ENCODE data around the gene BRAT1.

BRAT1 gene

GRCh38 chr7:2555121-2556052 lies at the start of gene BRAT1:
BRAT1 (minus strand) TSS chr7:2555524; CDS start chr7:2554431, 1,093 bp downstream.
- Histone ChIP-seq H3K27ac (ENCODE audit: low read length) (peak within 1 kb of the TSS; percentile 95), H3K36me3 (ENCODE audit: control insufficient read depth, low read depth, low read length) (peaks cover 9% of the 10 kb centered on the region), H3K9me3 (ENCODE audit: control insufficient read depth, low read depth, low read length) (no peaks in the 10 kb centered on the region), H3K4me3 (ENCODE audit: low read length) (peak within 1 kb of the TSS; percentile 74), H3K27me3 (ENCODE audit: control insufficient read depth, insufficient read depth, low read length) (no peaks in the 10 kb centered on the region), H3K4me1 (ENCODE audit: control insufficient read depth, low read depth, low read length) (peaks cover 4% of the 10 kb centered on the region), H3K9ac (ENCODE audit: low read length) (peak within 1 kb of the TSS; percentile 95)

- Histone ChIP-seq H3K4me3 (ENCODE audit: low read length) (no peak overlapping the region), H3K4me1 (ENCODE audit: control insufficient read depth, low read depth, low read length) (no peaks in the 10 kb centered on the region), H3K9me3 (ENCODE audit: control insufficient read depth, low read depth, low read length) (no peaks in the 10 kb centered on the region), H3K27ac (ENCODE audit: low read length) (no peak overlapping the region), H3K27me3 (ENCODE audit: control insufficient read depth, insufficient read depth, low read length) (no peaks in the 10 kb centered on the region), H3K9ac (ENCODE audit: low read length) (no peak overlapping the region), H3K36me3 (ENCODE audit: control insufficient read depth, low read depth, low read length) (no peaks in the 10 kb centered on the region)
Observed at GRCh38 chr7:2604608-2605174, 49.4 kb upstream of the BRAT1 start.

GRCh38 chr7:2603044-2603965 lies 48.0 kb upstream of the BRAT1 start:
- Histone ChIP-seq H3K27ac (ENCODE audit: low read length) (no peak overlapping the region), H3K36me3 (ENCODE audit: control insufficient read depth, low read depth, low read length) (no peaks in the 10 kb centered on the region), H3K9me3 (ENCODE audit: control insufficient read depth, low read depth, low read length) (no peaks in the 10 kb centered on the region), H3K4me3 (ENCODE audit: low read length) (no peak overlapping the region), H3K9ac (ENCODE audit: low read length) (no peak overlapping the region), H3K4me1 (ENCODE audit: control insufficient read depth, low read depth, low read length) (no peaks in the 10 kb centered on the region), H3K27me3 (ENCODE audit: control insufficient read depth, insufficient read depth, low read length) (no peaks in the 10 kb centered on the region)

- H3K27ac ChIP-seq (ENCODE audit: low read length) = no peak overlapping the region
- H3K9me3 ChIP-seq (ENCODE audit: control insufficient read depth, low read depth, low read length) = no peaks in the 10 kb centered on the region
- no peaks in the 10 kb centered on the region for H3K27me3 ChIP-seq (ENCODE audit: control insufficient read depth, insufficient read depth, low read length)
- no peak overlapping the region for H3K4me3 ChIP-seq (ENCODE audit: low read length)
- no peaks in the 10 kb centered on the region for H3K4me1 ChIP-seq (ENCODE audit: control insufficient read depth, low read depth, low read length)
- no peaks in the 10 kb centered on the region for H3K36me3 ChIP-seq (ENCODE audit: control insufficient read depth, low read depth, low read length)
- H3K9ac ChIP-seq (ENCODE audit: low read length) = no peak overlapping the region
Observed at GRCh38 chr7:2602406-2603043, 47.2 kb upstream of the BRAT1 start.

GRCh38 chr7:2601907-2602306 lies 46.6 kb upstream of the BRAT1 start:
- Histone ChIP-seq H3K36me3 (ENCODE audit: control insufficient read depth, low read depth, low read length) (no peaks in the 10 kb centered on the region), H3K27me3 (ENCODE audit: control insufficient read depth, insufficient read depth, low read length) (no peaks in the 10 kb centered on the region), H3K27ac (ENCODE audit: low read length) (no peak overlapping the region), H3K9ac (ENCODE audit: low read length) (no peak overlapping the region), H3K4me3 (ENCODE audit: low read length) (no peak overlapping the region), H3K4me1 (ENCODE audit: control insufficient read depth, low read depth, low read length) (no peaks in the 10 kb centered on the region), H3K9me3 (ENCODE audit: control insufficient read depth, low read depth, low read length) (no peaks in the 10 kb centered on the region)

- no peaks in the 10 kb centered on the region for H3K9me3 ChIP-seq (ENCODE audit: control insufficient read depth, low read depth, low read length)
- H3K27me3 ChIP-seq (ENCODE audit: control insufficient read depth, insufficient read depth, low read length) = no peaks in the 10 kb centered on the region
- no peaks in the 10 kb centered on the region for H3K4me1 ChIP-seq (ENCODE audit: control insufficient read depth, low read depth, low read length)
- H3K27ac ChIP-seq (ENCODE audit: low read length) = no peak overlapping the region
- H3K36me3 ChIP-seq (ENCODE audit: control insufficient read depth, low read depth, low read length) = no peaks in the 10 kb centered on the region
- no peak overlapping the region for H3K9ac ChIP-seq (ENCODE audit: low read length)
- H3K4me3 ChIP-seq (ENCODE audit: low read length) = no peak overlapping the region
Observed at GRCh38 chr7:2601065-2601464, 45.7 kb upstream of the BRAT1 start.

- Histone ChIP-seq H3K27me3 (ENCODE audit: control insufficient read depth, insufficient read depth, low read length) (no peaks in the 10 kb centered on the region), H3K4me3 (ENCODE audit: low read length) (no peak overlapping the region), H3K9me3 (ENCODE audit: control insufficient read depth, low read depth, low read length) (no peaks in the 10 kb centered on the region), H3K27ac (ENCODE audit: low read length) (no peak overlapping the region), H3K9ac (ENCODE audit: low read length) (no peak overlapping the region), H3K36me3 (ENCODE audit: control insufficient read depth, low read depth, low read length) (no peaks in the 10 kb centered on the region), H3K4me1 (ENCODE audit: control insufficient read depth, low read depth, low read length) (no peaks in the 10 kb centered on the region)
Observed at GRCh38 chr7:2598154-2598823, 43.0 kb upstream of the BRAT1 start.

- no peak overlapping the region for H3K27ac ChIP-seq (ENCODE audit: low read length)
- H3K27me3 ChIP-seq (ENCODE audit: control insufficient read depth, insufficient read depth, low read length) = no peaks in the 10 kb centered on the region
- no peaks in the 10 kb centered on the region for H3K36me3 ChIP-seq (ENCODE audit: control insufficient read depth, low read depth, low read length)
- no peaks in the 10 kb centered on the region for H3K9me3 ChIP-seq (ENCODE audit: control insufficient read depth, low read depth, low read length)
- no peak overlapping the region for H3K4me3 ChIP-seq (ENCODE audit: low read length)
- H3K9ac ChIP-seq (ENCODE audit: low read length) = no peak overlapping the region
- no peaks in the 10 kb centered on the region for H3K4me1 ChIP-seq (ENCODE audit: control insufficient read depth, low read depth, low read length)
Observed at GRCh38 chr7:2597273-2597640, 41.9 kb upstream of the BRAT1 start.

- Histone ChIP-seq H3K4me3 (ENCODE audit: low read length) (no peak overlapping the region), H3K27me3 (ENCODE audit: control insufficient read depth, insufficient read depth, low read length) (no peaks in the 10 kb centered on the region), H3K9me3 (ENCODE audit: control insufficient read depth, low read depth, low read length) (no peaks in the 10 kb centered on the region), H3K4me1 (ENCODE audit: control insufficient read depth, low read depth, low read length) (no peaks in the 10 kb centered on the region), H3K36me3 (ENCODE audit: control insufficient read depth, low read depth, low read length) (no peaks in the 10 kb centered on the region), H3K27ac (ENCODE audit: low read length) (no peak overlapping the region), H3K9ac (ENCODE audit: low read length) (no peak overlapping the region)
Observed at GRCh38 chr7:2596464-2597272, 41.3 kb upstream of the BRAT1 start.

GRCh38 chr7:2595258-2595860 lies 40.0 kb upstream of the BRAT1 start:
- Histone ChIP-seq H3K36me3 (ENCODE audit: control insufficient read depth, low read depth, low read length) (no peaks in the 10 kb centered on the region), H3K9ac (ENCODE audit: low read length) (no peak overlapping the region), H3K4me1 (ENCODE audit: control insufficient read depth, low read depth, low read length) (no peaks in the 10 kb centered on the region), H3K27ac (ENCODE audit: low read length) (no peak overlapping the region), H3K9me3 (ENCODE audit: control insufficient read depth, low read depth, low read length) (no peaks in the 10 kb centered on the region), H3K27me3 (ENCODE audit: control insufficient read depth, insufficient read depth, low read length) (no peaks in the 10 kb centered on the region), H3K4me3 (ENCODE audit: low read length) (no peak overlapping the region)
